CD4-positive, alpha-beta T cell treated with Interleukin-21 for 1 hour (primary cell): ENCODE measurements around the gene IQSEC3.
"Not testable (repeated sequence)": the region's sequence is repeated elsewhere in the genome, so short reads cannot be mapped to it uniquely, and the experiment has no call there.

Experiments used
- DNase-seq: peaks from one replicate; pipeline ENCODE4 v3.0.0-alpha.2; 2020

Gene IQSEC3

GRCh38 chr12:182381-182892 lies 115.9 kb downstream of the IQSEC3 start:
- no peak for DNase-seq

GRCh38 chr12:184811-185575 lies 118.4 kb downstream of the IQSEC3 start:
- DNase-seq, result no peak

- no peak for DNase-seq
Measured at GRCh38 chr12:185576-185955, 119.0 kb downstream of the IQSEC3 start.

- no peak for DNase-seq
Measured at GRCh38 chr12:186006-186625, 119.5 kb downstream of the IQSEC3 start.

- not testable (repeated sequence) for DNase-seq
Measured at GRCh38 chr12:187986-188909, 121.7 kb downstream of the IQSEC3 start.

GRCh38 chr12:188910-189621 lies 122.5 kb downstream of the IQSEC3 start:
- peak; percentile 17 for DNase-seq

- DNase-seq, result no peak
Measured at GRCh38 chr12:189622-189962, 123.0 kb downstream of the IQSEC3 start.

- DNase-seq, result no peak
Measured at GRCh38 chr12:190881-191280, 124.3 kb downstream of the IQSEC3 start.

GRCh38 chr12:191541-191940 lies 125.0 kb downstream of the IQSEC3 start:
- DNase-seq, result no peak

- DNase-seq, result no peak
Measured at GRCh38 chr12:193261-193660, 126.7 kb downstream of the IQSEC3 start.

- no peak for DNase-seq
Measured at GRCh38 chr12:194276-194675, 127.7 kb downstream of the IQSEC3 start.

GRCh38 chr12:195156-195555 lies 128.6 kb downstream of the IQSEC3 start:
- no peak for DNase-seq

GRCh38 chr12:195951-196350 lies 129.4 kb downstream of the IQSEC3 start:
- no peak for DNase-seq

GRCh38 chr12:196436-196835 lies 129.9 kb downstream of the IQSEC3 start:
- no peak for DNase-seq

- no peak for DNase-seq
Measured at GRCh38 chr12:197347-197746, 130.8 kb downstream of the IQSEC3 start.

- no peak for DNase-seq
Measured at GRCh38 chr12:197911-198695, 131.5 kb downstream of the IQSEC3 start.

- DNase-seq, result no peak
Measured at GRCh38 chr12:198705-199104, 132.1 kb downstream of the IQSEC3 start.

GRCh38 chr12:201361-201760 lies 134.8 kb downstream of the IQSEC3 start:
- DNase-seq, result no peak

GRCh38 chr12:202081-202731 lies 135.6 kb downstream of the IQSEC3 start:
- no peak for DNase-seq

GRCh38 chr12:203074-203461 lies 136.5 kb downstream of the IQSEC3 start:
- DNase-seq, result no peak

- DNase-seq, result no peak
Measured at GRCh38 chr12:203462-204260, 137.1 kb downstream of the IQSEC3 start.
